Stimulated activated effector memory CD8-positive, alpha-beta T cell treated with anti-CD3 and anti-CD28 coated beads, Interleukin-12 subunit alpha, Interleukin-12 subunit beta, amount 100 ng/mL, for 72 hours (primary cell): Measurements from ENCODE around the gene ABCB6.
A peak's percentile ranks its signal among the peaks of the same experiment; 100 is the strongest.

ENCODE experiments used
- ATAC-seq: fragments of 150-1000 bp; cut with Tn5 transposase; 2 replicates; pipeline ENCODE4 v1.10.0; 2021
- DNase-seq, 2 donors: peaks; one replicate each; pipeline ENCODE4 v3.0.0; 2021 to 2022; ENCODE audit warnings: low spot score in 2 of 2
- H3K27ac Mint-ChIP-seq: one replicate; pipeline ENCODE4 v1.8.0; 2022; ENCODE audit warnings: mild to moderate bottlenecking, mixed read lengths
- H3K36me3 Mint-ChIP-seq: one replicate; pipeline ENCODE4 v1.8.0; 2022; ENCODE audit warnings: mild to moderate bottlenecking, mixed read lengths
- H3K4me1 Mint-ChIP-seq: one replicate; pipeline ENCODE4 v1.8.0; 2022; ENCODE audit warnings: mixed read lengths
- H3K4me3 Mint-ChIP-seq: one replicate; pipeline ENCODE4 v1.8.0; 2022; ENCODE audit warnings: mild to moderate bottlenecking, mixed read lengths
- H3K9me3 Mint-ChIP-seq: one replicate; pipeline ENCODE4 v1.8.0; 2022; ENCODE audit warnings: mixed read lengths

The ABCB6 gene

GRCh38 chr2:219249203-219249980, 30.6 kb upstream of the ABCB6 start:
- Mint-ChIP-seq H3K27ac (peak overlapping the region; percentile 86), H3K9me3 (no peaks in the 10 kb centered on the region), H3K4me1 (peaks cover 77% of the 10 kb centered on the region), H3K4me3 (peak overlapping the region; percentile 68), H3K36me3 (peaks cover 86% of the 10 kb centered on the region)
- ATAC-seq = no peak
- DNase-seq = no peak

GRCh38 chr2:219248845-219249202, 30.1 kb upstream of the ABCB6 start:
- Mint-ChIP-seq H3K36me3 (peaks cover 86% of the 10 kb centered on the region), H3K4me1 (peaks cover 77% of the 10 kb centered on the region), H3K9me3 (no peaks in the 10 kb centered on the region), H3K4me3 (peak overlapping the region; percentile 68), H3K27ac (peak overlapping the region; percentile 86)
- DNase-seq (no peak), ATAC-seq (no peak)

DNA sequence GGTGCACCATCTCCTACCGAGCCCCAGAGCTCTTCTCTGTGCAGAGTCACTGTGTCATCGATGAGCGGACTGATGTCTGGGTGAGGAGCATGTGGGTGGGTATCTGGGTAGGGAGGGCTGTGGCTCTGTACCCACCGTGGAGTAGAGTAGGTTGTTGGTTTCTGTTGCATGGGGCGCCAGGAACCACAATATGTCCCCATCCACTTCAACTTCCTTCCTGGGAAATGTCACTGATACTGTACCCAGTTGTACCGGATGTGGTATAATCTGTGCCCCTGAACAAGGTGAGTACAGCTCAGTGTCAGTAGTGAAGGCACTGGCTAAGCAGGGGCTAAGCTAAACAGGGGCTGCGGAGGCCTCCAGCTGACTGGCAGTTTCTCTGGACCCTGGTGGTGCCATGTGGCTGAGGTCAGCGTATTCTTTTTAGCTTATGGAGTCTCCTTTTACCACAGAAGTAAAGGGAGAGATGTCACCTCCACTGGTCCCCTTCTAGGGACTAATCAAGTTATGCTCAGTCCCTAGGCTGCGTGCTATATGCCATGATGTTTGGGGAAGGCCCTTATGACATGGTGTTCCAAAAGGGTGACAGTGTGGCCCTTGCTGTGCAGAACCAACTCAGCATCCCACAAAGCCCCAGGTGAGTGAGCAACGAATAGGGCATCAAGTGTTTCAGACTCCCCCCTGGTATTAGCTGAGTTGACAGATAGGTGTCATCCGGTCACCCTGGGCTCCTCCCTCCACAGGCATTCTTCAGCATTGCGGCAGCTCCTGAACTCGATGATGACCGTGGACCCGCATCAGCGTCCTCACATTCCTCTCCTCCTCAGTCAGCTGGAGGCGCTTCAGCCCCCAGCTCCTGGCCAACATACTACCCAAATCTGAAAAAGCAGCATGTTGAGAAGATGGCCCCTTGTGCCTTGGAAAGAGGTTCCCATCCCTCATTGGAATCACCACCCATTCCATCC, 29.2 kb upstream of the ABCB6 start:
- Mint-ChIP-seq H3K27ac (peak overlapping the region; percentile 86), H3K9me3 (no peaks in the 10 kb centered on the region), H3K4me3 (peak overlapping the region; percentile 68), H3K4me1 (peaks cover 77% of the 10 kb centered on the region), H3K36me3 (peaks cover 77% of the 10 kb centered on the region)
- ATAC-seq (peak; percentile 78), DNase-seq (peak; percentile 41 to 72)

GRCh38 chr2:219246559-219246958, 27.8 kb upstream of the ABCB6 start:
- H3K27ac Mint-ChIP-seq = peak overlapping the region; percentile 93
- ATAC-seq = no peak
- peaks cover 63% of the 10 kb centered on the region for H3K36me3 Mint-ChIP-seq
- H3K4me3 Mint-ChIP-seq = peak overlapping the region; percentile 68
- no peaks in the 10 kb centered on the region for H3K9me3 Mint-ChIP-seq
- peaks cover 63% of the 10 kb centered on the region for H3K4me1 Mint-ChIP-seq
- no peak for DNase-seq

- no peak for DNase-seq
- Mint-ChIP-seq H3K4me3 (peak overlapping the region; percentile 68), H3K27ac (peak overlapping the region; percentile 93), H3K36me3 (peaks cover 56% of the 10 kb centered on the region), H3K4me1 (peaks cover 56% of the 10 kb centered on the region), H3K9me3 (no peaks in the 10 kb centered on the region)
- ATAC-seq = no peak
Measured at GRCh38 chr2:219245899-219246230, 27.1 kb upstream of the ABCB6 start.

DNA sequence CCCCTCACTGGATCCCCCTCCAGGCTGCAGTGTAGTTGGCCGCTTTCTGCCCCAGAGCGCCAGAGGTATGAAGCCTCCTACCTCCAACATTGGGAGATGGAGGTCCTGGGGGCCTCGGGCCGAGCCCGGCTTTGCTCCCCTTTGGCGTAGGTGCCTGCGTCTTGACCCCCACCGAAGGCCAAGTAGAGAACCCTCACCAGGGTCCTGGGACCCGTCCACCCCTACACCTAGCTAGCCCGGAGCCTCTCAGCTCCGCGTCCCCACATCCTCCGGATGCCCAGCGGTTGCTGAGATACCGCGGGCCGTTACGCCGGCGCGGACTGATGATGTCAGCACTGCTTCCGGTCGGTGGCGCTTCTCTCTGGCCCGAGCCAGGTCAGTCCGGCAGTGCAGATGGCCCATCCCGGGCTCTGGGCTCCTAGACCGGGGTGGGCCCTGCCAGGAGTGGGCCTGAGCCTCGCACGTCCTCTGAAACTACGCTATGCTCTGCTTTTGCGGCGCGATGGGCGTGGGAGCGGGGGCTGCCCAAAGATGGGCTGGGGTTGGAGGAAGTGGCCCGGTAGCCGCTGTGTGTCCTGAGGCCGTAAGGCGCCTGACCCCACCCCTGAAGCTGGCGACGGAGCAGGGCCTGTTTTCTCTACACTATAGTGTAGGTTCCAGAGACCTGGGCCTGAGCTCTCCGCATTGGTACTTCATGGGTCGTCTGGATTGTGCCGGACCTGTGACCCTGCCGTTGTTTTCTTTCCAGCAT, 26.6 kb upstream of the ABCB6 start, which contains the start of the genes GLB1L and STK16:
Gene GLB1L, minus strand, starts transcription at position 297 of the 751 bp plus-strand sequence. CDS start 1,871 bp downstream, outside the sequence.
Gene STK16, plus strand, starts transcription at position 332 of the 751 bp plus-strand sequence. CDS start 521 bp downstream, outside the sequence.
- ATAC-seq = peak; percentile 80
- Mint-ChIP-seq H3K36me3 (peaks cover 51% of the 10 kb centered on the region), H3K27ac (peak within 1 kb of the TSS; percentile 93)

GRCh38 chr2:219244789-219245147, 26.0 kb upstream of the ABCB6 start:
- peaks cover 45% of the 10 kb centered on the region for H3K36me3 Mint-ChIP-seq
- peaks cover 45% of the 10 kb centered on the region for H3K4me1 Mint-ChIP-seq

More for the DNA sequence above, 26.6 kb upstream of the ABCB6 start, which contains the start of the genes GLB1L and STK16:
- DNase-seq = peak; percentile 93 to 98
- Mint-ChIP-seq H3K4me1 (peaks cover 51% of the 10 kb centered on the region), H3K4me3 (peak within 1 kb of the TSS; percentile 68), H3K9me3 (no peaks in the 10 kb centered on the region)

DNA sequence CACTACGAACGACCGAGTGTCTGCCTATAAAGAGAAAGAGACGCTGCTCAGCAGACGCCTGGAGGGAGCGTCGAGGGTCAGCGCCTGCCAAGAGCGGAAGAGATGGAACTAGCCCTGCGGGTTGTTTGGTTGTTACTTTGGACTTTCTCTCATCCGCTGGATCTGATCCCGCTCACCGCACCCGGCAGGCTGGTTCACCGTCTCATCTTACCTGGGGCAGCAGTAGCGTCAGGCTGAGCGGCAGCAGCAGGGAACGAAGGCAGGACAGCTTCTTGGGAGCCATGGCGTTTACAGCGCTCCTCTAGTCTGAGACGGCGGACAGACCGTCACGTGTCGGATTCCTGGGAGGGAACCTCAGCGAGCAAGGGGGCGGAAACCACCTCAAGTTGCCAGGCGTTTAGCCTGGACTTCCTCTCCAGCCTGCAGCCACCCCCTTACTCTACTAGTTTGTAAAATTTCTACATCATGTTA, 24.6 kb upstream of the ABCB6 start:
- ATAC-seq (no peak), DNase-seq (no peak)
- H3K4me1 Mint-ChIP-seq = peaks cover 33% of the 10 kb centered on the region
- H3K27ac Mint-ChIP-seq = no peak overlapping the region
- H3K9me3 Mint-ChIP-seq = no peaks in the 10 kb centered on the region
- peak overlapping the region; percentile 23 for H3K4me3 Mint-ChIP-seq
- H3K36me3 Mint-ChIP-seq = peaks cover 35% of the 10 kb centered on the region

More at GRCh38 chr2:219244789-219245147, 26.0 kb upstream of the ABCB6 start:
- no peaks in the 10 kb centered on the region for H3K9me3 Mint-ChIP-seq
- peak overlapping the region; percentile 93 for H3K27ac Mint-ChIP-seq
- ATAC-seq (no peak), DNase-seq (no peak)
- peak overlapping the region; percentile 68 for H3K4me3 Mint-ChIP-seq

GRCh38 chr2:219234331-219234730, 15.6 kb upstream of the ABCB6 start:
- no peak overlapping the region for H3K4me3 Mint-ChIP-seq
- H3K9me3 Mint-ChIP-seq = no peaks in the 10 kb centered on the region
- ATAC-seq (no peak), DNase-seq (no peak)
- H3K36me3 Mint-ChIP-seq = peaks cover 94% of the 10 kb centered on the region
- peaks cover 46% of the 10 kb centered on the region for H3K4me1 Mint-ChIP-seq
- H3K27ac Mint-ChIP-seq = no peak overlapping the region

GRCh38 chr2:219230059-219230540, 11.3 kb upstream of the ABCB6 start:
- Mint-ChIP-seq H3K4me3 (peak overlapping the region; percentile 98), H3K27ac (peak overlapping the region; percentile 98), H3K36me3 (peaks cover 86% of the 10 kb centered on the region), H3K4me1 (peaks cover 58% of the 10 kb centered on the region), H3K9me3 (no peaks in the 10 kb centered on the region)
- DNase-seq (peak in 1 of 2 donors; percentile 80), ATAC-seq (peak; percentile 35)

DNA sequence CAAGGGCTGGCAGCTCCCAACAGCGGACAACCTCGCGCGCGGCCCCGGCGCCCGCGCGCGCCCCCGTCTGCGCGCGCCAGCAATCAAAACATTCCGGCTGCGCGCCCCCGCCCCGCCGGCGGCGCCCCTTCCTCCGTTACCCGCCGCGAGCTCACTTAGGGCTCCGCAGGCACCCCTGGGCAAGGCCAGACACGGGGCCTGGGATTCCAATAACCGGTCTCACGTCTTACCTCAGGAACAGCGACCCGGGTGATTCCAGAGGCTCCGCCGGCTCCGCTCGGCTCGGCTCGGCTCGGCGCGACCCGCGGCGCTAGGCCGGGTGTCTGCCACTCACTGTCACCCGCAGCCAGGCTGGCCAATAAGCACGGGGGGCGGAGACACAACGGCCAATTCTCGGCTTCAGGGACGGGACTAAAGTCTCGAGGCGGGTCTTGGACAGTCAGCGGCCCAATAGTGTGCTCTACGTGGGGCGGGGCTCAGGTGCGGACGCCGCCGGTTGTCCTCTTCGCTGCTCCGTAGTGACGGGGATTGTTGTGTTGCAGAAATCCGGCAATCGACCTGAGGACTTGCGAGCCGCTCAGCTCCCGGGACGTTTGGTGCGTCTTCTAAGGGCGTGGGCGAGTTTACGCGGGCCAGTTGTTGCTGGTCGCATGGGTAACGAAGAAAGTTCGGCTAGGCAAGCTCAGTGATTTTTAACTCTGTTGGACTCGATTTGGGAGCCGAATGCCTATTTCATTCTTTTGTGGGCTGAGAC, 10.7 kb upstream of the ABCB6 start, which contains the start of the genes ANKZF1 and ATG9A:
Gene ANKZF1, plus strand, starts transcription at position 502 of the 754 bp plus-strand sequence. CDS start 452 bp downstream, outside the sequence.
Gene ATG9A, minus strand, starts transcription at position 332 of the 754 bp plus-strand sequence. CDS start 1,612 bp downstream, outside the sequence.
- no peaks in the 10 kb centered on the region for H3K9me3 Mint-ChIP-seq
- peaks cover 86% of the 10 kb centered on the region for H3K36me3 Mint-ChIP-seq
- peaks cover 56% of the 10 kb centered on the region for H3K4me1 Mint-ChIP-seq
- H3K27ac Mint-ChIP-seq = peak within 1 kb of the TSS; percentile 98
- peak within 1 kb of the TSS; percentile 98 for H3K4me3 Mint-ChIP-seq
- peak; percentile 97 for ATAC-seq
- peak; percentile 91 to 97 for DNase-seq

DNA sequence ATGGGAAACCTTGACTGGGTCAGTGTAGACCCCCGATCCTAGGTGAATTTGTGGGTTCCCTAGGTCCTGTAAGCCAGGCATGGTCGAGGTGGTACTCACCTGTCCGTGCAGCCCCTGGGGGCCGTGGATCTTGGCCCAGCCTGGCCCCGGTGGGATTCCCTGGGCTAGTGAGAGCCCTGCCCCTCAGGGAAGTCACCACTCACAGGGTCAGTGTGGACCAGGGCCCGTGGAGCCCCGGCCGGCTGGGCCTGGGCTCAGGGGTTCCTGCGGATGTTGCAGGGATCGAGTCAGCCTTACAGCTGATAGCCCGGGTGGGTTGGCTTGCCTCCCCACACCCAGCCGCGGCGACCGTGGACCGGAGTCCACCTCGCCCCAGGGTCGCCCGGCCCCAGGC, 10.2 kb upstream of the ABCB6 start:
- H3K9me3 Mint-ChIP-seq = no peaks in the 10 kb centered on the region
- H3K36me3 Mint-ChIP-seq = peaks cover 86% of the 10 kb centered on the region
- DNase-seq (no peak), ATAC-seq (peak; percentile 42)
- H3K4me1 Mint-ChIP-seq = peaks cover 55% of the 10 kb centered on the region
- peak overlapping the region; percentile 98 for H3K27ac Mint-ChIP-seq
- peak overlapping the region; percentile 98 for H3K4me3 Mint-ChIP-seq

DNA sequence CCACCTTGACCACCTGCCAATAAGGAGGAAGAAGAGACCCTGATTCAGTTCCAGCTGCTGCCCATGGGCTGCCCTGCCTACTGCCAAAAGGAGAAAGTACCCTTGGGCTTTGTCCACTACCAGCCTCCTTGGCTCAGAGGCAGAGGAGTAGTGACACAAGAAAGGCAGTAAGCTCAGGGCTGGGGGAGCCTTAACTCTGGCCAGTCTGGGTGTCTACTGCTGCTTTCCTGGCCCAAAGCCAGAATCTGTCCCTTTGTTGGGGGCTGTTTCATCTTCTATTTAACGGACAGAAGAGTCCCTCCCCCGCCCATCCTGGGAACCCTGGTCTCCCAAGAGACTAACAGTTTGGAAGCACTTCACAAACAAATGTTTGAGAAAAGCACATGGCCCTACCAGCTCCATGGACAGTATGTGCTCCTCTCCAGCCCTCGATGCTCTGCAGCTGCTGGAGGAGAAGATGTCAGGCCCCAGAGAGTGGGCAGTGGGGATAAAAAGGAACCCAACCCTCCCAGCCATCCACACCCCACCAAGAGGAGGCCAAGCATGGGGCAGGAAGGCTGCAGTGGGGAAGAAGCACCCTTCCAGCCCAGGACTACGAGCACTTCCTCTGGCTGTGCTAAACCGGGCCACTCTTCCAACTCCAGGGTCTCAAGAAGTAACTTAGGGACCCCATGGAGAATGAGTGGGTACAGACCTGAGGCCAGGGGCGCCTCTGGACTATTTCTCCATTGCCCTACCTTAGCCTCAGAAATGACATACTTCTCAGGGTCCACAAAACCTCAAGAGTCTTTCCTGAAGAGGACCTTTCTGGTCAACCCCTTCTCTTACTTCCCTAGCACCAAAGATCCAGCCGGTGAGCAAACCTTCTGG, 9.5 kb upstream of the ABCB6 start:
- Mint-ChIP-seq H3K36me3 (peaks cover 86% of the 10 kb centered on the region), H3K9me3 (no peaks in the 10 kb centered on the region), H3K4me1 (peaks cover 51% of the 10 kb centered on the region), H3K4me3 (peak overlapping the region; percentile 98), H3K27ac (peak overlapping the region; percentile 98)
- ATAC-seq (no peak), DNase-seq (no peak)
